HCT116 (cell line): ENCODE data around the gene KRTAP26-1. TPM values are rescaled to one million over a fixed set of nuclear protein-coding genes. Genes with fewer than 3 reads are reported as not detected.

Experiments used
- ATAC-seq: fragments of 200-7000 bp; cut with Tn5 transposase; 2 replicates; pipeline ENCODE4 v1.9.1; 2020; ENCODE audit warnings: mild to moderate bottlenecking, moderate library complexity
- BruUV-seq: library from RNA; stranded (reverse); fragments of 400-500 nt; replicated peaks from 2 replicates; lab custom pipeline; 2021; lab: Mats Ljungman, UMichigan
- CTCF ChIA-PET: fragments of 300-600 bp; sonication (Branson Sonifier 250); formaldehyde crosslinking; loops from one replicate; lab custom pipeline; 2021; ENCODE audit warnings: antibody characterized with exemption; lab: Charles Lee
- POLR2A ChIA-PET: fragments of 300-600, 350-600 bp; sonication (Branson Sonifier 250); formaldehyde crosslinking; loops from one replicate; lab custom pipeline; 2021; ENCODE audit warnings: antibody characterized with exemption; lab: Charles Lee
- RAD21 ChIA-PET, 2 experiments: fragments of 300-600 bp; sonication (Branson Sonifier 250); formaldehyde crosslinking; loops; one replicate each; lab custom pipeline; 2023; ENCODE audit warnings: low total read pairs in 2 of 2; ENCODE audit not compliant: uncharacterized antibody in 2 of 2, unreplicated experiment in 2 of 2, low non-redundant PET in 1 of 2; lab: Charles Lee
- DNase-seq: peaks from one replicate; pipeline ENCODE4 v3.0.0-alpha.2; 2010; ENCODE audit warnings: low read depth, low spot score
- H2AFZ ChIP-seq: fragments of 200-600 bp; shearing (Covaris generic), sonication (generic); 2 replicates; pipeline ENCODE4 v1.6.1; 2017; ENCODE audit warnings: low read depth, mixed run types, mixed read lengths, antibody characterized with exemption, low read length; ENCODE audit not compliant: poor library complexity, severe bottlenecking
- H3K27ac ChIP-seq: 2 replicates; pipeline ENCODE4 v1.5.1; 2012; ENCODE audit warnings: low read depth, low read length
- H3K27me3 ChIP-seq: fragments of 200-600 bp; sonication (generic); 2 replicates; pipeline ENCODE4 v1.6.1; 2016; ENCODE audit warnings: mixed run types, low read length, mixed read lengths; ENCODE audit not compliant: insufficient read depth
- H3K36me3 ChIP-seq, 2 experiments: fragments of 200-500 bp in 1 of 2; fragments of 200-600 bp in 1 of 2; sonication (Bioruptor generic) in 1 of 2; sonication (generic) in 1 of 2; 2 replicates each; pipeline versions ENCODE4 v1.5.1 to v1.6.1; 2014 to 2016; ENCODE audit warnings: low read length in 2 of 2, inconsistent platforms in 1 of 2, mixed read lengths in 1 of 2, mixed run types in 1 of 2; ENCODE audit not compliant: insufficient read depth in 2 of 2, control insufficient read depth in 1 of 2
- H3K4me1 ChIP-seq, 2 experiments: fragments of 200-600 bp in 1 of 2; sonication (generic) in 1 of 2; 2 replicates each; pipeline versions ENCODE4 v1.5.1 to v1.6.1; 2012 to 2017; ENCODE audit warnings: low read length in 2 of 2, inconsistent platforms in 1 of 2, mild to moderate bottlenecking in 1 of 2, mixed read lengths in 1 of 2, mixed run types in 1 of 2, moderate library complexity in 1 of 2; ENCODE audit not compliant: insufficient read depth in 2 of 2, control insufficient read depth in 1 of 2
- H3K4me2 ChIP-seq: fragments of 200-600 bp; sonication (generic); 2 replicates; pipeline ENCODE4 v1.6.1; 2017; ENCODE audit warnings: mixed run types, low read length, mixed read lengths
- H3K4me3 ChIP-seq, 2 experiments: fragments of 200-600 bp in 1 of 2; sonication (generic) in 1 of 2; replicated peaks in 1 of 2; 2 replicates each; pipeline ENCODE4 v1.5.1; 2011 to 2016; ENCODE audit warnings: low read length in 2 of 2, control low read depth in 1 of 2, low read depth in 1 of 2, mild to moderate bottlenecking in 1 of 2, mixed read lengths in 1 of 2, mixed run types in 1 of 2
- H3K79me2 ChIP-seq: fragments of 200-600 bp; sonication (generic); 2 replicates; pipeline ENCODE4 v1.6.1; 2017; ENCODE audit warnings: mild to moderate bottlenecking, mixed run types, low read length, moderate library complexity, mixed read lengths; ENCODE audit not compliant: insufficient read depth
- H3K9ac ChIP-seq: fragments of 200-600 bp; sonication (generic); 2 replicates; pipeline ENCODE4 v1.6.1; 2016; ENCODE audit warnings: low read length, mixed read lengths
- H3K9me2 ChIP-seq: fragments of 200-600 bp; sonication (generic), shearing (Covaris generic); 2 replicates; pipeline ENCODE4 v1.6.1; 2017; ENCODE audit warnings: mixed run types, mild to moderate bottlenecking, moderate library complexity; ENCODE audit not compliant: insufficient read depth
- H3K9me3 ChIP-seq, 2 experiments: fragments of 200-500 bp in 1 of 2; fragments of 200-600 bp in 1 of 2; sonication (Bioruptor generic) in 1 of 2; sonication (generic) in 1 of 2; 2 replicates each; pipeline ENCODE4 v1.6.1; 2014 to 2017; ENCODE audit warnings: low read length in 2 of 2, mixed read lengths in 2 of 2, inconsistent platforms in 1 of 2, low read depth in 1 of 2, mild to moderate bottlenecking in 1 of 2, mixed run types in 1 of 2, moderate library complexity in 1 of 2; ENCODE audit not compliant: control insufficient read depth in 1 of 2, insufficient read depth in 1 of 2
- H4K20me1 ChIP-seq: fragments of 200-600 bp; sonication (generic), shearing (Covaris generic); 2 replicates; pipeline ENCODE4 v1.6.1; 2017; ENCODE audit warnings: mixed run types, mild to moderate bottlenecking, moderate library complexity; ENCODE audit not compliant: insufficient read depth
- ATF3 ChIP-seq: IDR thresholded peaks from 2 replicates; pipeline ENCODE4 v1.6.1; 2012
- CBX3 ChIP-seq: IDR thresholded peaks from 2 replicates; pipeline ENCODE4 v1.6.1; 2012; ENCODE audit warnings: low read depth
- CEBPB ChIP-seq: IDR thresholded peaks from 2 replicates; pipeline ENCODE4 v1.6.1; 2012; ENCODE audit warnings: low read depth
- CTCF ChIP-seq, 3 experiments: fragments of 200-600 bp in 1 of 3; sonication (generic) in 1 of 3; IDR thresholded peaks in 2 of 3; conservative IDR thresholded peaks in 1 of 3; 2 replicates each; pipeline ENCODE4 v1.5.1; 2012 to 2017; ENCODE audit warnings: low read depth in 2 of 3, low read length in 2 of 3, antibody characterized with exemption in 1 of 3, borderline replicate concordance in 1 of 3, control low read depth in 1 of 3, mild to moderate bottlenecking in 1 of 3, mixed read lengths in 1 of 3, mixed run types in 1 of 3, moderate library complexity in 1 of 3; ENCODE audit not compliant: insufficient read depth in 1 of 3
- EGR1 ChIP-seq: IDR thresholded peaks from 2 replicates; pipeline ENCODE4 v1.6.1; 2012; ENCODE audit warnings: low read depth
- ELF1 ChIP-seq: IDR thresholded peaks from 2 replicates; pipeline ENCODE4 v1.6.1; 2012; ENCODE audit warnings: low read depth, borderline replicate concordance
- JUND ChIP-seq: IDR thresholded peaks from 2 replicates; pipeline ENCODE4 v1.6.1; 2012
- MAX ChIP-seq: IDR thresholded peaks from 2 replicates; pipeline ENCODE4 v1.6.1; 2012
- POLR2AphosphoS5 ChIP-seq: IDR thresholded peaks from 2 replicates; pipeline ENCODE4 v1.6.1; 2011; ENCODE audit warnings: mild to moderate bottlenecking, low read depth, low read length, moderate library complexity
- RAD21 ChIP-seq: IDR thresholded peaks from 2 replicates; pipeline ENCODE4 v1.6.1; 2012; ENCODE audit warnings: low read depth, mild to moderate bottlenecking
- REST ChIP-seq: IDR thresholded peaks from 2 replicates; pipeline ENCODE4 v1.6.1; 2012; ENCODE audit warnings: low read depth
- SIN3A ChIP-seq: IDR thresholded peaks from 2 replicates; pipeline ENCODE4 v1.6.1; 2012; ENCODE audit warnings: low read depth
- SP1 ChIP-seq: IDR thresholded peaks from 2 replicates; pipeline ENCODE4 v1.6.1; 2012; ENCODE audit warnings: low read depth
- YY1 ChIP-seq: IDR thresholded peaks from 2 replicates; pipeline ENCODE4 v1.6.1; 2011; ENCODE audit warnings: low read length, low read depth, moderate library complexity, mild to moderate bottlenecking; ENCODE audit not compliant: insufficient replicate concordance; ENCODE audit errors: extremely low read depth
- ZBTB33 ChIP-seq: IDR thresholded peaks from 2 replicates; pipeline ENCODE4 v1.6.1; 2011; ENCODE audit warnings: mild to moderate bottlenecking, low read length, moderate library complexity; ENCODE audit not compliant: insufficient replicate concordance; ENCODE audit errors: extremely low read depth
- ZFX ChIP-seq: fragments of 450-650 bp; IDR thresholded peaks from 2 replicates; pipeline ENCODE4 v1.6.1; 2017
- intact Hi-C: fragments of 100-400 bp; cut with micrococcal nuclease; formaldehyde crosslinking; loops from 2 replicates; pipeline ENCODE4 v1.10.0; 2022
- total RNA-seq: library from RNA; stranded (reverse); gene quantifications from one replicate; pipeline ENCODE4 v1.2.1, GENCODE V29; 2021; ENCODE audit not compliant: unreplicated experiment

KRTAP26-1 gene
- total RNA-seq, 1 experiment from 2014 or later = not detected

GRCh38 chr21:30289215-30289614 lies 30.9 kb downstream of the KRTAP26-1 start, which contains the start of gene KRTAP25-1:
KRTAP25-1 (minus strand) TSS chr21:30289514; CDS start chr21:30289490, 24 bp downstream.
- H3K9me2 ChIP-seq = no peaks in the 10 kb centered on the region
- CTCF ChIA-PET = no interaction called here

More at GRCh38 chr21:30289215-30289614, 30.9 kb downstream of the KRTAP26-1 start, which contains the start of gene KRTAP25-1:
- TF ChIP-seq RAD21 = no peak
- TF ChIP-seq SIN3A = no peak
- no peak for TF ChIP-seq JUND
- TF ChIP-seq EGR1 = no peak
- TF ChIP-seq CEBPB = no peak
- TF ChIP-seq ZBTB33 = no peak
- no peak for TF ChIP-seq MAX
- no peak for TF ChIP-seq SP1
- TF ChIP-seq YY1 = no peak
- no peak for TF ChIP-seq CTCF (IDR thresholded peaks at IDR 0.05 in 2 of 3, conservative IDR thresholded peaks at IDR 0.05 in 1 of 3; ENCODE audit: borderline replicate concordance in 1 of 3, insufficient read depth in 1 of 3, low read depth in 2 of 3, low read length in 2 of 3)
- no peak for TF ChIP-seq POLR2AphosphoS5
- no peak for TF ChIP-seq ATF3
- TF ChIP-seq ZFX = no peak
- TF ChIP-seq REST = no peak
- TF ChIP-seq ELF1 = no peak
- no peak for TF ChIP-seq CBX3
- ChIA-PET RAD21 (no interaction called here), POLR2A (no interaction called here)
- peaks cover 12 to 34% of the 10 kb centered on the region in 2 experiments; a peak in 2 of 4 replicates for H3K9me3 ChIP-seq
- no peak for DNase-seq
- no peaks in the 10 kb centered on the region for H3K4me1 ChIP-seq
- no peaks in the 10 kb centered on the region for H4K20me1 ChIP-seq
- no peak for ATAC-seq
- no peak within 1 kb of the TSS for H3K4me2 ChIP-seq
- H3K27me3 ChIP-seq = no peaks in the 10 kb centered on the region
- H3K36me3 ChIP-seq = no peaks in the 10 kb centered on the region
- no peak within 1 kb of the TSS for H3K4me3 ChIP-seq
- BruUV-seq = no TSS peak
- intact Hi-C loops = no loop called here
- no peaks in the 10 kb centered on the region for H3K79me2 ChIP-seq
- no peak within 1 kb of the TSS for H2AFZ ChIP-seq
- H3K9ac ChIP-seq = no peak within 1 kb of the TSS
- no peak within 1 kb of the TSS for H3K27ac ChIP-seq
